Large intestine (tissue), 3 donors: ENCODE data around the gene AMPD1. TPM values are rescaled to one million over a fixed set of nuclear protein-coding genes. Genes with fewer than 3 reads are reported as not detected.

ENCODE experiments used
- DNase-seq, 2 donors: peaks; one replicate each; pipeline versions ENCODE4 v3.0.0 to v3.0.0-alpha.2; 2013
- H3K27ac ChIP-seq: one replicate; pipeline ENCODE4 v1.5.1; 2013; ENCODE audit warnings: low read length
- H3K27me3 ChIP-seq: 2 replicates; pipeline ENCODE4 v1.6.1; 2013; ENCODE audit warnings: low read length; ENCODE audit not compliant: control insufficient read depth, insufficient read depth
- H3K36me3 ChIP-seq: 2 replicates; pipeline ENCODE4 v1.6.1; 2013; ENCODE audit warnings: low read length; ENCODE audit not compliant: control insufficient read depth, insufficient read depth
- H3K4me1 ChIP-seq: one replicate; pipeline ENCODE4 v1.6.1; 2013; ENCODE audit warnings: low read length; ENCODE audit not compliant: control insufficient read depth, insufficient read depth
- H3K4me3 ChIP-seq: one replicate; pipeline ENCODE4 v1.5.1; 2013; ENCODE audit warnings: low read length
- H3K9me3 ChIP-seq: one replicate; pipeline ENCODE4 v1.6.1; 2013; ENCODE audit warnings: mild to moderate bottlenecking, low read depth, low read length, moderate library complexity; ENCODE audit not compliant: control insufficient read depth
- WGBS: methylation state at CpG from one replicate; pipeline ENCODE4 v1.1.5; 2013; ENCODE audit warnings: low lambda C conversion rate; ENCODE audit not compliant: insufficient coverage; 5-methylcytosine and 5-hydroxymethylcytosine counted together
- polyA plus RNA-seq: library from polyadenylated mRNA; unstranded; fragments of 120-200 nt; gene quantifications from one replicate; pipeline ENCODE4 v1.2.1, GENCODE V29; 2013

The AMPD1 gene
- polyA plus RNA-seq, 1 donor: 0.13 TPM

GRCh38 chr1:114648503-114648902 lies 46.8 kb downstream of the AMPD1 start:
- Histone ChIP-seq H3K36me3 (no peaks in the 10 kb centered on the region), H3K4me1 (no peaks in the 10 kb centered on the region), H3K4me3 (no peak overlapping the region), H3K9me3 (no peaks in the 10 kb centered on the region), H3K27ac (no peak overlapping the region), H3K27me3 (no peaks in the 10 kb centered on the region)
- no CpG with 5 or more reads among the region's 1 CpG for WGBS
- DNase-seq: no peak

- no CpG with 5 or more reads among the region's 2 CpGs for WGBS
- no peak overlapping the region for H3K4me3 ChIP-seq
- no peak overlapping the region for H3K27ac ChIP-seq
- H3K36me3 ChIP-seq: no peaks in the 10 kb centered on the region
- H3K9me3 ChIP-seq: no peaks in the 10 kb centered on the region
- DNase-seq: no peak
- H3K27me3 ChIP-seq: no peaks in the 10 kb centered on the region
- no peaks in the 10 kb centered on the region for H3K4me1 ChIP-seq
Observed at GRCh38 chr1:114641377-114641776, 54.0 kb downstream of the AMPD1 start.

- no CpG with 5 or more reads among the region's 3 CpGs for WGBS
Observed at GRCh38 chr1:114638910-114639309, 56.4 kb downstream of the AMPD1 start.

GRCh38 chr1:114632427-114632826 lies 62.9 kb downstream of the AMPD1 start:
- Histone ChIP-seq H3K4me1 (no peaks in the 10 kb centered on the region), H3K27me3 (no peaks in the 10 kb centered on the region), H3K36me3 (no peaks in the 10 kb centered on the region), H3K4me3 (no peak overlapping the region), H3K27ac (no peak overlapping the region), H3K9me3 (peaks cover 9% of the 10 kb centered on the region)
- no peak for DNase-seq

More at GRCh38 chr1:114638910-114639309, 56.4 kb downstream of the AMPD1 start:
- no peak for DNase-seq
- Histone ChIP-seq H3K4me1 (no peaks in the 10 kb centered on the region), H3K27me3 (no peaks in the 10 kb centered on the region), H3K27ac (no peak overlapping the region), H3K4me3 (no peak overlapping the region), H3K9me3 (no peaks in the 10 kb centered on the region), H3K36me3 (no peaks in the 10 kb centered on the region)

GRCh38 chr1:114627107-114627506 lies 68.2 kb downstream of the AMPD1 start:
- H3K36me3 ChIP-seq: no peaks in the 10 kb centered on the region
- H3K9me3 ChIP-seq: peaks cover 6% of the 10 kb centered on the region
- no peak overlapping the region for H3K4me3 ChIP-seq
- H3K27me3 ChIP-seq: no peaks in the 10 kb centered on the region
- no peak for DNase-seq
- H3K4me1 ChIP-seq: no peaks in the 10 kb centered on the region
- WGBS: no CpG with 5 or more reads among the region's 2 CpGs
- no peak overlapping the region for H3K27ac ChIP-seq

GRCh38 chr1:114623364-114623763 lies 72.0 kb downstream of the AMPD1 start:
- WGBS: 100% methylated on average over 1 of the region's 5 CpGs
- no peak overlapping the region for H3K4me3 ChIP-seq

More at GRCh38 chr1:114623364-114623763, 72.0 kb downstream of the AMPD1 start:
- Histone ChIP-seq H3K4me1 (no peaks in the 10 kb centered on the region), H3K36me3 (no peaks in the 10 kb centered on the region), H3K9me3 (no peaks in the 10 kb centered on the region), H3K27me3 (no peaks in the 10 kb centered on the region), H3K27ac (no peak overlapping the region)
- DNase-seq: no peak

Other genes with a start within 250 kb of the AMPD1 start
- 27.2 TPM for gene TRIM33, start 184.3 kb downstream of the AMPD1 start, polyA plus RNA-seq
- 38.5 TPM for gene BCAS2, start 113.9 kb downstream of the AMPD1 start, polyA plus RNA-seq
- 0.99 TPM for gene DENND2C, start 25.5 kb downstream of the AMPD1 start, polyA plus RNA-seq
- gene NRAS, start 21.2 kb upstream of the AMPD1 start, polyA plus RNA-seq: 49.7 TPM
- gene CSDE1, start 62.4 kb upstream of the AMPD1 start, polyA plus RNA-seq: 331 TPM
- gene SIKE1, start 85.1 kb upstream of the AMPD1 start, polyA plus RNA-seq: 38.8 TPM
- not detected for gene SYCP1, start 159.3 kb upstream of the AMPD1 start, polyA plus RNA-seq